HFFc6 (cell line): ENCODE results near the gene COLEC11. TPM values are rescaled to one million over a fixed set of nuclear protein-coding genes. Genes with fewer than 3 reads are reported as not detected.

Experiments
- DNase-seq: peaks from one replicate; pipeline ENCODE4 v3.0.0-alpha.2; 2018
- H3K27ac Mint-ChIP-seq: 2 replicates; pipeline ENCODE4 v1.8.0; 2020; ENCODE audit warnings: mild to moderate bottlenecking, mixed read lengths
- H3K27me3 Mint-ChIP-seq: 2 replicates; pipeline ENCODE4 v1.8.0; 2021; ENCODE audit warnings: mild to moderate bottlenecking, moderate library complexity, mixed read lengths; ENCODE audit not compliant: insufficient read depth
- H3K36me3 Mint-ChIP-seq: 2 replicates; pipeline ENCODE4 v1.8.0; 2021; ENCODE audit warnings: low read depth, mixed read lengths
- H3K4me1 Mint-ChIP-seq: 2 replicates; pipeline ENCODE4 v1.8.0; 2020; ENCODE audit warnings: low read depth, mixed read lengths
- H3K4me3 Mint-ChIP-seq: 2 replicates; pipeline ENCODE4 v1.8.0; 2020; ENCODE audit warnings: mild to moderate bottlenecking, moderate library complexity, mixed read lengths
- H3K9me3 Mint-ChIP-seq: 2 replicates; pipeline ENCODE4 v1.8.0; 2020; ENCODE audit warnings: mild to moderate bottlenecking, mixed read lengths
- total RNA-seq, 6 experiments: library from RNA; stranded (reverse); fragmentation: NEBNext Ultra II Directional; extraction: Animal tissue kit (Norgen Biotek cat#: 25700); gene quantifications; 2 replicates in 1 of 6; 3 replicates in 5 of 6; pipeline ENCODE4 v1.2.3, GENCODE V29; 2021
- TF ChIP-seq, protein P1 (sequence below): fragments of 200-600 bp; sonication (generic); IDR thresholded peaks from 2 replicates; pipeline ENCODE4 v1.5.0; 2021; ENCODE audit warnings: antibody characterized with exemption, mild to moderate bottlenecking

COLEC11 gene
- total RNA-seq, 6 experiments from 2014 or later: not detected

- no peak for DNase-seq
- H3K36me3 Mint-ChIP-seq: no peaks in the 10 kb centered on the region
- peaks cover 8% of the 10 kb centered on the region for H3K27me3 Mint-ChIP-seq
- H3K4me1 Mint-ChIP-seq: no peaks in the 10 kb centered on the region
- peaks cover 20% of the 10 kb centered on the region for H3K9me3 Mint-ChIP-seq
- no peak overlapping the region for H3K27ac Mint-ChIP-seq
- TF ChIP-seq, protein P1, sequence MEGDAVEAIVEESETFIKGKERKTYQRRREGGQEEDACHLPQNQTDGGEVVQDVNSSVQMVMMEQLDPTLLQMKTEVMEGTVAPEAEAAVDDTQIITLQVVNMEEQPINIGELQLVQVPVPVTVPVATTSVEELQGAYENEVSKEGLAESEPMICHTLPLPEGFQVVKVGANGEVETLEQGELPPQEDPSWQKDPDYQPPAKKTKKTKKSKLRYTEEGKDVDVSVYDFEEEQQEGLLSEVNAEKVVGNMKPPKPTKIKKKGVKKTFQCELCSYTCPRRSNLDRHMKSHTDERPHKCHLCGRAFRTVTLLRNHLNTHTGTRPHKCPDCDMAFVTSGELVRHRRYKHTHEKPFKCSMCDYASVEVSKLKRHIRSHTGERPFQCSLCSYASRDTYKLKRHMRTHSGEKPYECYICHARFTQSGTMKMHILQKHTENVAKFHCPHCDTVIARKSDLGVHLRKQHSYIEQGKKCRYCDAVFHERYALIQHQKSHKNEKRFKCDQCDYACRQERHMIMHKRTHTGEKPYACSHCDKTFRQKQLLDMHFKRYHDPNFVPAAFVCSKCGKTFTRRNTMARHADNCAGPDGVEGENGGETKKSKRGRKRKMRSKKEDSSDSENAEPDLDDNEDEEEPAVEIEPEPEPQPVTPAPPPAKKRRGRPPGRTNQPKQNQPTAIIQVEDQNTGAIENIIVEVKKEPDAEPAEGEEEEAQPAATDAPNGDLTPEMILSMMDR: no peak
- H3K4me3 Mint-ChIP-seq: no peak overlapping the region
These were observed 95.3 kb downstream of the COLEC11 start for GRCh38 chr2:3689998-3690748.

DNA sequence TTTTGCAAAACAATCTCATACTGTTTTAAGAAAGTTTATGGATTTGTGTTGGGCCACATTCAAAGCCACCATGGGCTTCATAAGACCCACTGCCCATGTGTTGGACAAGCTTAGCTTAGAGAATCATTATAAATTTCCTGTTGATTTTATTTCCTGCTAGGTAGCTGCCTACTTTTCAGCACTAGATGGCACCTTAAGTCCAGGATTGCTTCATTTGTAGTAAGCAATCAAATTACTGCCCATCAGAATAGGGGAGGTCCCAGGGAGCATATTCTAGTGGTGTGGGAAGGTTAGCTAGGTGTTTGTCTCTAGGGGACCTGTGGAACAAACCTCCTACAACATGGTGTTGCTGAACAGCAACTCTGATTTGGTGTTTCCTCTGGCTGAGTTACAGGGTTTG, 97.5 kb downstream of the COLEC11 start:
- no peak overlapping the region for H3K4me3 Mint-ChIP-seq
- TF ChIP-seq, protein P1: peak; percentile 45
- no peaks in the 10 kb centered on the region for H3K36me3 Mint-ChIP-seq
- no peaks in the 10 kb centered on the region for H3K4me1 Mint-ChIP-seq
- no peak for DNase-seq
- no peak overlapping the region for H3K27ac Mint-ChIP-seq
- H3K27me3 Mint-ChIP-seq: peaks cover 7% of the 10 kb centered on the region; the same call in 1 of the 2 replicates
- peaks cover 20% of the 10 kb centered on the region for H3K9me3 Mint-ChIP-seq

Other genes with a start within 250 kb of the COLEC11 start
- gene EIPR1, start 217.3 kb upstream of the COLEC11 start, total RNA-seq: 10 to 100 TPM; 26.6 to 30.9 (median 28.8) TPM
- 10 to 100 TPM; 69.1 to 83.3 (median 74.8) TPM for gene TRAPPC12, start 215.4 kb upstream of the COLEC11 start, total RNA-seq
- gene ADI1, start 75.6 kb upstream of the COLEC11 start, total RNA-seq: 10 to 100 TPM; 66.6 to 94.2 (median 75.5) TPM
- gene RNASEH1, start 36.8 kb upstream of the COLEC11 start, total RNA-seq: 10 to 100 TPM; 36.9 to 43.6 (median 39.7) TPM
- 1,000 to 10,000 TPM; 1,288 to 1,437 (median 1,316) TPM for gene RPS7, start 19.9 kb upstream of the COLEC11 start, total RNA-seq
- gene ALLC, start 63.1 kb downstream of the COLEC11 start, total RNA-seq: not detected
- not detected for gene DCDC2C, start 108.5 kb downstream of the COLEC11 start, total RNA-seq